Spleen (tissue), 7 donors: ENCODE data around the gene SEMA5A.

Experiments used
- CTCF ChIP-seq, 11 experiments: fragments of 200-600 bp in 7 of 11; fragments of 450-650 bp in 4 of 11; sonication (generic) in 4 of 11; IDR thresholded peaks in 8 of 11; conservative IDR thresholded peaks in 3 of 11; 1 replicate in 7 of 11; 2 replicates in 4 of 11; pipeline versions ENCODE4 v1.4.0 to v1.8.0; 2016 to 2021; ENCODE audit warnings: antibody characterized with exemption in 11 of 11, inconsistent platforms in 4 of 11, mild to moderate bottlenecking in 1 of 11
- POLR2A ChIP-seq, 3 donors: fragments of 450-650 bp; IDR thresholded peaks; one replicate each; pipeline ENCODE4 v1.5.1; 2017; ENCODE audit warnings: antibody characterized with exemption in 3 of 3, mild to moderate bottlenecking in 1 of 3
- POLR2AphosphoS5 ChIP-seq, 3 donors: sonication (generic); formaldehyde crosslinking; IDR thresholded peaks; one replicate each; pipeline ENCODE4 v1.5.1; 2017; ENCODE audit warnings: antibody characterized with exemption in 3 of 3
- donor health status: DM: no; HTN: no; CAD: no; lungs with moderate emphysema.
- donor health status: DM: no; HTN: no; CAD: no.
- donor health status: DM: no; HTN: no; CAD: no.

GRCh38 chr5:9533562-9534364 is 12.1 kb downstream of the SEMA5A start:
- no peak for TF ChIP-seq CTCF (IDR thresholded peaks at IDR 0.05 in 8 of 11, conservative IDR thresholded peaks at IDR 0.05 in 3 of 11)
- no peak for TF ChIP-seq POLR2AphosphoS5 (IDR thresholded peaks at IDR 0.05)
- TF ChIP-seq POLR2A (IDR thresholded peaks at IDR 0.05), result no peak
